Mesenchymal stem cell (in vitro differentiated cells and primary cell): ENCODE results near the gene OR51I1.

Experiments used
- DNase-seq: peaks from one replicate; pipeline ENCODE4 v3.0.0-alpha.2; 2013
- H2AFZ ChIP-seq: one replicate; pipeline ENCODE4 v1.6.1; 2013; ENCODE audit warnings: low read depth, mild to moderate bottlenecking, control low read depth, inconsistent platforms, low read length, moderate library complexity
- H2AK5ac ChIP-seq: 2 replicates; pipeline ENCODE4 v1.6.1; 2013; ENCODE audit warnings: low read length, moderate library complexity, mild to moderate bottlenecking, inconsistent platforms; ENCODE audit not compliant: severe bottlenecking
- H2BK120ac ChIP-seq: one replicate; pipeline ENCODE4 v1.6.1; 2013; ENCODE audit warnings: low read depth, mild to moderate bottlenecking, inconsistent platforms, low read length, moderate library complexity
- H2BK12ac ChIP-seq, 2 experiments: one replicate each; pipeline ENCODE4 v1.6.1; 2013; ENCODE audit warnings: inconsistent platforms in 2 of 2, low read length in 2 of 2, mild to moderate bottlenecking in 2 of 2, moderate library complexity in 2 of 2, control low read depth in 1 of 2
- H2BK15ac ChIP-seq: one replicate; pipeline ENCODE4 v1.6.1; 2013; ENCODE audit warnings: mild to moderate bottlenecking, low read depth, inconsistent platforms; ENCODE audit not compliant: poor library complexity, severe bottlenecking
- H2BK5ac ChIP-seq: 2 replicates; pipeline ENCODE4 v1.6.1; 2013; ENCODE audit warnings: low read depth, mild to moderate bottlenecking, low read length, control low read depth, inconsistent platforms; ENCODE audit not compliant: poor library complexity, severe bottlenecking
- H3K14ac ChIP-seq, 2 experiments: one replicate each; pipeline ENCODE4 v1.6.1; 2013; ENCODE audit warnings: inconsistent platforms in 2 of 2, low read length in 2 of 2, control low read depth in 1 of 2, mild to moderate bottlenecking in 1 of 2, moderate library complexity in 1 of 2
- H3K18ac ChIP-seq, 2 experiments: one replicate each; pipeline ENCODE4 v1.6.1; 2013; ENCODE audit warnings: inconsistent platforms in 2 of 2, low read length in 2 of 2, control low read depth in 1 of 2, low read depth in 1 of 2, mild to moderate bottlenecking in 1 of 2
- H3K23ac ChIP-seq, 2 experiments: one replicate each; pipeline ENCODE4 v1.6.1; 2013; ENCODE audit warnings: inconsistent platforms in 2 of 2, low read length in 2 of 2, mild to moderate bottlenecking in 2 of 2, moderate library complexity in 2 of 2, control low read depth in 1 of 2
- H3K27ac ChIP-seq: 2 replicates; pipeline ENCODE4 v1.5.1; 2013; ENCODE audit warnings: mild to moderate bottlenecking, moderate library complexity, low read length, control low read depth, inconsistent platforms; ENCODE audit not compliant: poor library complexity, severe bottlenecking
- H3K27me3 ChIP-seq, 2 experiments: 2 replicates each; pipeline versions ENCODE4 v1.6.1 to v1.7.0; 2013; ENCODE audit warnings: low read length in 2 of 2, mild to moderate bottlenecking in 2 of 2, moderate library complexity in 2 of 2, control low read depth in 1 of 2, inconsistent platforms in 1 of 2; ENCODE audit not compliant: control insufficient read depth in 1 of 2, insufficient read depth in 1 of 2
- H3K36me3 ChIP-seq, 2 experiments: 2 replicates each; pipeline versions ENCODE4 v1.6.1 to v1.7.0; 2013; ENCODE audit warnings: low read length in 2 of 2, control low read depth in 1 of 2, inconsistent platforms in 1 of 2, low read depth in 1 of 2, mild to moderate bottlenecking in 1 of 2; ENCODE audit not compliant: insufficient read depth in 2 of 2, control insufficient read depth in 1 of 2
- H3K4ac ChIP-seq, 2 experiments: one replicate each; pipeline ENCODE4 v1.6.1; 2013; ENCODE audit warnings: inconsistent platforms in 2 of 2, low read length in 2 of 2, mild to moderate bottlenecking in 2 of 2, moderate library complexity in 2 of 2, control low read depth in 1 of 2, low read depth in 1 of 2
- H3K4me1 ChIP-seq: 2 replicates; pipeline ENCODE4 v1.6.1; 2013; ENCODE audit warnings: low read depth, low read length, control low read depth; ENCODE audit not compliant: control insufficient read depth, insufficient read depth
- H3K4me2 ChIP-seq: 2 replicates; pipeline ENCODE4 v1.6.1; 2013; ENCODE audit warnings: low read length, mild to moderate bottlenecking, inconsistent platforms; ENCODE audit not compliant: poor library complexity, severe bottlenecking
- H3K4me3 ChIP-seq, 2 experiments: 2 replicates each; pipeline versions ENCODE4 v1.5.1 to v1.7.0; 2013; ENCODE audit warnings: low read length in 2 of 2, mild to moderate bottlenecking in 2 of 2, control low read depth in 1 of 2, low read depth in 1 of 2; ENCODE audit not compliant: insufficient read depth in 1 of 2
- H3K79me1 ChIP-seq: replicated peaks from 2 replicates; pipeline ENCODE4 v1.6.1; 2013; ENCODE audit warnings: mild to moderate bottlenecking, control low read depth, low read length, inconsistent platforms; ENCODE audit not compliant: poor library complexity, severe bottlenecking
- H3K9ac ChIP-seq: 2 replicates; pipeline ENCODE4 v1.7.0; 2013; ENCODE audit warnings: mild to moderate bottlenecking, low read length, moderate library complexity
- H3K9me3 ChIP-seq: 2 replicates; pipeline ENCODE4 v1.7.0; 2013; ENCODE audit warnings: mild to moderate bottlenecking, low read length; ENCODE audit not compliant: control insufficient read depth
- H4K8ac ChIP-seq: one replicate; pipeline ENCODE4 v1.6.1; 2013; ENCODE audit warnings: inconsistent platforms, mild to moderate bottlenecking, low read length, moderate library complexity
- H4K91ac ChIP-seq: one replicate; pipeline ENCODE4 v1.6.1; 2013; ENCODE audit warnings: mild to moderate bottlenecking, low read length, inconsistent platforms
- WGBS: methylation state at CpG from one replicate; pipeline ENCODE4 v1.1.7; 2013; ENCODE audit warnings: mixed read lengths; 5-methylcytosine and 5-hydroxymethylcytosine counted together

Gene OR51I1

GRCh38 chr11:5486421-5486820, 45.1 kb upstream of the OR51I1 start:
- Histone ChIP-seq H2AK5ac (no peak overlapping the region), H2AFZ (no peak overlapping the region), H3K27ac (no peak overlapping the region), H4K91ac (no peak overlapping the region), H2BK5ac (no peak overlapping the region), H2BK15ac (no peak overlapping the region), H3K4me2 (no peak overlapping the region), H3K36me3 (no peaks in the 10 kb centered on the region), H3K27me3 (no peaks in the 10 kb centered on the region), H3K18ac (no peak overlapping the region), H3K4me1 (no peaks in the 10 kb centered on the region), H3K4me3 (no peak overlapping the region), H3K23ac (no peak overlapping the region), H3K14ac (no peak overlapping the region), H3K9ac (no peak overlapping the region), H2BK12ac (no peak overlapping the region), H3K4ac (no peak overlapping the region), H3K9me3 (no peaks in the 10 kb centered on the region), H2BK120ac (no peak overlapping the region), H3K79me1 (no peaks in the 10 kb centered on the region), H4K8ac (no peak overlapping the region)
- WGBS, result 72% methylated on average over 3 of the region's 3 CpGs
- no peak for DNase-seq

DNA sequence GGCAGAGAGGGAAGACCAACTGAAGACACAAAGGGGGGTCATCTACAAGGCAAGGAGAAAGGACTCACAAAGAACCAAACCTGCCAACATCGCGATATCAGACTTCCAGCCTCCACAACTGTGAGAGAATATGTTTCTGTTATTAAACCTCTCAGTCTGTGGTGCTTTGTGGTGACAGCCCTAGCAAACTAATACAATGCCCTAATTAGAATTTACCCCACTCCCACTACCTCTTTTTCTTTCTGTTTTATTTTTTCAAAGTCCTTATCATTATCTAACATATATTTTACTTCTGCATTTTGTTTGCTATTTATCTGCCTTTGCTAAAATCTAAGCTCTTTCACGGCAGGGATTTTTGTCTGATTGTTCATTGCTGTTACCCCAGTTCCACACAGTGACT, 44.7 kb upstream of the OR51I1 start:
- no peak overlapping the region for H3K4me2 ChIP-seq
- H3K79me1 ChIP-seq, result no peaks in the 10 kb centered on the region
- H3K9ac ChIP-seq, result no peak overlapping the region
- no peak overlapping the region for H3K27ac ChIP-seq
- H3K4me3 ChIP-seq, result no peak overlapping the region
- H2BK12ac ChIP-seq, result no peak overlapping the region
- no peaks in the 10 kb centered on the region for H3K4me1 ChIP-seq
- no peak overlapping the region for H3K4ac ChIP-seq
- H2BK5ac ChIP-seq, result no peak overlapping the region
- no peak for DNase-seq
- H4K91ac ChIP-seq, result no peak overlapping the region
- H3K27me3 ChIP-seq, result no peaks in the 10 kb centered on the region
- H4K8ac ChIP-seq, result no peak overlapping the region
- no peaks in the 10 kb centered on the region for H3K9me3 ChIP-seq
- no peak overlapping the region for H2BK120ac ChIP-seq
- H3K18ac ChIP-seq, result no peak overlapping the region
- H3K36me3 ChIP-seq, result no peaks in the 10 kb centered on the region
- no peak overlapping the region for H2AFZ ChIP-seq
- no peak overlapping the region for H2BK15ac ChIP-seq
- H2AK5ac ChIP-seq, result no peak overlapping the region
- H3K23ac ChIP-seq, result no peak overlapping the region
- no peak overlapping the region for H3K14ac ChIP-seq
- 95% methylated on average over 3 of the region's 3 CpGs for WGBS

- no peaks in the 10 kb centered on the region for H3K4me1 ChIP-seq
- no peaks in the 10 kb centered on the region for H3K79me1 ChIP-seq
- no peaks in the 10 kb centered on the region for H3K36me3 ChIP-seq
- DNase-seq, result peak; percentile 61
- no peak overlapping the region for H2AK5ac ChIP-seq
- WGBS, result no CpG with 5 or more reads among the region's 2 CpGs
- H2AFZ ChIP-seq, result no peak overlapping the region
- no peak overlapping the region for H2BK15ac ChIP-seq
- no peak overlapping the region for H3K4me3 ChIP-seq
- H3K4ac ChIP-seq, result no peak overlapping the region
- peaks cover 4 to 7% of the 10 kb centered on the region in 2 experiments for H3K27me3 ChIP-seq
- no peak overlapping the region for H3K23ac ChIP-seq
- no peak overlapping the region for H3K4me2 ChIP-seq
- H4K8ac ChIP-seq, result no peak overlapping the region
- no peak overlapping the region for H3K27ac ChIP-seq
- H2BK5ac ChIP-seq, result no peak overlapping the region
- no peak overlapping the region for H2BK120ac ChIP-seq
- H2BK12ac ChIP-seq, result no peak overlapping the region
- no peak overlapping the region for H3K9ac ChIP-seq
- no peak overlapping the region for H3K18ac ChIP-seq
- H3K9me3 ChIP-seq, result no peaks in the 10 kb centered on the region
- no peak overlapping the region for H4K91ac ChIP-seq
- no peak overlapping the region for H3K14ac ChIP-seq
These were observed 35.0 kb upstream of the OR51I1 start for GRCh38 chr11:5476186-5476819.

- Histone ChIP-seq H2BK5ac (no peak overlapping the region), H4K91ac (no peak overlapping the region), H3K36me3 (no peaks in the 10 kb centered on the region), H3K4me3 (no peak overlapping the region), H3K4me2 (no peak overlapping the region), H3K4ac (no peak overlapping the region), H4K8ac (no peak overlapping the region), H3K14ac (no peak overlapping the region), H3K4me1 (no peaks in the 10 kb centered on the region), H2AFZ (no peak overlapping the region), H3K9me3 (no peaks in the 10 kb centered on the region), H3K23ac (no peak overlapping the region), H3K79me1 (no peaks in the 10 kb centered on the region), H2BK12ac (no peak overlapping the region), H3K27ac (no peak overlapping the region), H2AK5ac (no peak overlapping the region), H3K18ac (no peak overlapping the region), H2BK15ac (no peak overlapping the region), H3K27me3 (peaks cover 4 to 7% of the 10 kb centered on the region in 2 experiments), H3K9ac (no peak overlapping the region), H2BK120ac (no peak overlapping the region)
- DNase-seq, result no peak
These were observed 32.6 kb upstream of the OR51I1 start for GRCh38 chr11:5473921-5474320.
